Neural cell (in vitro differentiated cells): Measurements from ENCODE around the gene SH3BP4. TPM values are rescaled to one million over a fixed set of nuclear protein-coding genes. Genes with fewer than 3 reads are reported as not detected.

Experiments
- H2AFZ ChIP-seq: fragments of 200-600, 300-800 bp; sonication (generic), shearing (Covaris generic); 2 replicates; pipeline ENCODE4 v1.6.0; 2014; ENCODE audit warnings: low read depth, mild to moderate bottlenecking, antibody characterized with exemption, low read length, moderate library complexity
- H3F3A ChIP-seq: fragments of 200-600 bp; shearing (Covaris generic); 2 replicates; pipeline ENCODE4 v1.6.1; 2016; ENCODE audit warnings: mild to moderate bottlenecking, moderate library complexity, mixed read lengths, antibody characterized with exemption, low read length; ENCODE audit not compliant: insufficient read depth, poor library complexity, severe bottlenecking
- H3K27ac ChIP-seq: fragments of 200-600, 300-800 bp; sonication (generic), shearing (Covaris generic); 2 replicates; pipeline ENCODE4 v1.5.1; 2014; ENCODE audit warnings: mild to moderate bottlenecking, low read length, moderate library complexity
- H3K27me3 ChIP-seq: fragments of 300-800, 200-600 bp; sonication (generic), shearing (Covaris generic); 2 replicates; pipeline ENCODE4 v1.6.0; 2014; ENCODE audit warnings: mild to moderate bottlenecking, low read depth, low read length, moderate library complexity; ENCODE audit not compliant: insufficient read depth
- H3K36me3 ChIP-seq: fragments of 300-800, 200-600 bp; sonication (generic), shearing (Covaris generic); 2 replicates; pipeline ENCODE4 v1.5.1; 2014; ENCODE audit warnings: mild to moderate bottlenecking, antibody characterized with exemption, low read length, moderate library complexity; ENCODE audit not compliant: insufficient read depth
- H3K4me2 ChIP-seq: fragments of 300-800, 200-600 bp; sonication (generic), shearing (Covaris generic); 2 replicates; pipeline ENCODE4 v1.6.0; 2014; ENCODE audit warnings: mild to moderate bottlenecking, low read length
- H3K4me3 ChIP-seq: fragments of 300-800, 200-600 bp; sonication (generic), shearing (Covaris generic); 2 replicates; pipeline ENCODE4 v1.5.1; 2014; ENCODE audit warnings: mild to moderate bottlenecking, low read length, moderate library complexity
- H3K79me2 ChIP-seq: fragments of 200-600 bp; shearing (Covaris generic); replicated peaks from 2 replicates; pipeline ENCODE4 v1.6.0; 2014; ENCODE audit warnings: mild to moderate bottlenecking, low read length, moderate library complexity; ENCODE audit not compliant: insufficient read depth
- H3K9ac ChIP-seq: fragments of 300-800, 200-600 bp; sonication (generic), shearing (Covaris generic); 2 replicates; pipeline ENCODE4 v1.6.1; 2016; ENCODE audit warnings: mild to moderate bottlenecking, low read length, mixed read lengths
- H3K9me2 ChIP-seq: fragments of 200-600 bp; shearing (Covaris generic); 2 replicates; pipeline ENCODE4 v1.6.1; 2016; ENCODE audit warnings: mild to moderate bottlenecking, low read length, mixed read lengths; ENCODE audit not compliant: insufficient read depth
- H3K9me3 ChIP-seq: fragments of 200-600, 300-800 bp; sonication (generic), shearing (Covaris generic); 2 replicates; pipeline ENCODE4 v1.6.1; 2016; ENCODE audit warnings: mild to moderate bottlenecking, mixed run types, low read length, moderate library complexity, mixed read lengths
- H4K20me1 ChIP-seq: fragments of 200-600 bp; shearing (Covaris generic); 2 replicates; pipeline ENCODE4 v1.6.1; 2016; ENCODE audit warnings: mild to moderate bottlenecking, mixed run types; ENCODE audit not compliant: insufficient read depth
- CTCF ChIP-seq: fragments of 450-650 bp; IDR thresholded peaks from 2 replicates; pipeline ENCODE4 v1.5.1; 2014; ENCODE audit warnings: antibody characterized with exemption, mild to moderate bottlenecking, moderate library complexity; ENCODE audit not compliant: poor library complexity, severe bottlenecking
- EP300 ChIP-seq: fragments of 450-650 bp; conservative IDR thresholded peaks from 2 replicates; pipeline ENCODE4 v1.6.1; 2014; ENCODE audit warnings: antibody characterized with exemption, mild to moderate bottlenecking, moderate library complexity; ENCODE audit not compliant: poor library complexity, severe bottlenecking
- EZH2 ChIP-seq: fragments of 200-600, 300-800 bp; shearing (Covaris generic), sonication (generic); IDR thresholded peaks from 2 replicates; pipeline ENCODE4 v1.6.1; 2014; ENCODE audit warnings: antibody characterized with exemption, low read length, borderline replicate concordance, mild to moderate bottlenecking; ENCODE audit not compliant: insufficient read depth, poor library complexity, severe bottlenecking
- MXI1 ChIP-seq: fragments of 450-650 bp; conservative IDR thresholded peaks from 2 replicates; pipeline ENCODE4 v1.6.1; 2014; ENCODE audit warnings: antibody characterized with exemption, mild to moderate bottlenecking; ENCODE audit not compliant: poor library complexity, severe bottlenecking
- POLR2AphosphoS5 ChIP-seq: IDR thresholded peaks from 2 replicates; pipeline ENCODE4 v1.6.1; 2012
- RAD21 ChIP-seq: fragments of 450-650 bp; conservative IDR thresholded peaks from 2 replicates; pipeline ENCODE4 v1.6.1; 2014; ENCODE audit warnings: antibody characterized with exemption, mild to moderate bottlenecking, moderate library complexity
- REST ChIP-seq: IDR thresholded peaks from 2 replicates; pipeline ENCODE4 v1.6.1; 2012; ENCODE audit warnings: borderline replicate concordance
- SMC3 ChIP-seq: fragments of 450-650 bp; conservative IDR thresholded peaks from 2 replicates; pipeline ENCODE4 v1.6.1; 2014; ENCODE audit warnings: antibody characterized with exemption, mild to moderate bottlenecking, moderate library complexity; ENCODE audit not compliant: poor library complexity
- TAF1 ChIP-seq: IDR thresholded peaks from 2 replicates; pipeline ENCODE4 v1.6.1; 2012; ENCODE audit warnings: low read depth
- polyA plus RNA-seq: library from polyadenylated mRNA; depleted of rRNA; stranded (reverse); fragments of >200 nt; gene quantifications from 2 replicates; pipeline ENCODE4 v1.2.3, GENCODE V29; 2014

SH3BP4 gene
- polyA plus RNA-seq, 1 donor from 2014 or later = 3.3 TPM

- no peak for TF ChIP-seq MXI1
- TF ChIP-seq SMC3 = no peak
- no peak for TF ChIP-seq RAD21
- TF ChIP-seq TAF1 = no peak
- TF ChIP-seq CTCF = no peak
- TF ChIP-seq REST = no peak
- TF ChIP-seq POLR2AphosphoS5 = no peak
- no peak for TF ChIP-seq EP300
- no peak for TF ChIP-seq EZH2
- H3K79me2 ChIP-seq = peaks cover 48% of the 10 kb centered on the region
Observed at GRCh38 chr2:234967870-234968208, 16.0 kb downstream of the SH3BP4 start.

GRCh38 chr2:234968631-234969305 is 17.0 kb downstream of the SH3BP4 start:
- Histone ChIP-seq H3K36me3 (no peaks in the 10 kb centered on the region), H3K9me2 (no peaks in the 10 kb centered on the region), H3K9ac (no peak overlapping the region), H3K79me2 (peaks cover 39% of the 10 kb centered on the region), H3K27me3 (no peaks in the 10 kb centered on the region), H3K9me3 (no peaks in the 10 kb centered on the region), H3K27ac (no peak overlapping the region), H3K4me3 (no peak overlapping the region), H4K20me1 (no peaks in the 10 kb centered on the region), H2AFZ (no peak overlapping the region), H3F3A (no peaks in the 10 kb centered on the region), H3K4me2 (no peak overlapping the region)
- no peak for TF ChIP-seq TAF1
- TF ChIP-seq POLR2AphosphoS5 = no peak
- TF ChIP-seq EP300 = no peak
- TF ChIP-seq SMC3 = no peak
- TF ChIP-seq MXI1 = no peak
- no peak for TF ChIP-seq REST
- TF ChIP-seq EZH2 = no peak
- no peak for TF ChIP-seq RAD21
- no peak for TF ChIP-seq CTCF

More at GRCh38 chr2:234967870-234968208, 16.0 kb downstream of the SH3BP4 start:
- Histone ChIP-seq H3K4me3 (no peak overlapping the region), H2AFZ (no peak overlapping the region), H3K36me3 (no peaks in the 10 kb centered on the region), H3K27ac (no peak overlapping the region), H3K9me3 (no peaks in the 10 kb centered on the region), H3K9ac (no peak overlapping the region), H4K20me1 (no peaks in the 10 kb centered on the region), H3F3A (no peaks in the 10 kb centered on the region), H3K4me2 (no peak overlapping the region), H3K27me3 (no peaks in the 10 kb centered on the region), H3K9me2 (no peaks in the 10 kb centered on the region)
